GM19397 (cell line): ENCODE data around the gene RAB10.
"Not testable (repeated sequence)": the region's sequence is repeated elsewhere in the genome, so short reads cannot be mapped to it uniquely, and the experiment has no call there.

Experiments
- ATAC-seq: cut with Tn5 transposase; IDR thresholded peaks from one replicate; pipeline ENCODE4 v1.9.1; 2021; ENCODE audit warnings: mild to moderate bottlenecking, moderate library complexity; ENCODE audit not compliant: unreplicated experiment

The RAB10 gene

GRCh38 chr2:26144953-26145680, 111.2 kb downstream of the RAB10 start:
- no peak for ATAC-seq

- ATAC-seq, result no peak
Observed at GRCh38 chr2:26148501-26148900, 114.6 kb downstream of the RAB10 start.

- ATAC-seq, result no peak
Observed at GRCh38 chr2:26150243-26150642, 116.4 kb downstream of the RAB10 start.

GRCh38 chr2:26157580-26157979, 123.7 kb downstream of the RAB10 start:
- ATAC-seq, result no peak

- no peak for ATAC-seq
Observed at GRCh38 chr2:26161926-26162325, 128.0 kb downstream of the RAB10 start.

GRCh38 chr2:26162963-26163362, 129.1 kb downstream of the RAB10 start:
- no peak for ATAC-seq

GRCh38 chr2:26164231-26164630, 130.3 kb downstream of the RAB10 start:
- no peak for ATAC-seq

- ATAC-seq, result no peak
Observed at GRCh38 chr2:26164641-26165211, 130.8 kb downstream of the RAB10 start.

GRCh38 chr2:26165403-26165802, 131.5 kb downstream of the RAB10 start:
- ATAC-seq, result no peak

GRCh38 chr2:26166541-26166940, 132.7 kb downstream of the RAB10 start:
- not testable (repeated sequence) for ATAC-seq

- no peak for ATAC-seq
Observed at GRCh38 chr2:26168785-26169184, 134.9 kb downstream of the RAB10 start.

GRCh38 chr2:26169226-26169625, 135.3 kb downstream of the RAB10 start:
- ATAC-seq, result no peak

- ATAC-seq, result no peak
Observed at GRCh38 chr2:26169681-26170414, 136.0 kb downstream of the RAB10 start.

- ATAC-seq, result no peak
Observed at GRCh38 chr2:26170795-26171194, 136.9 kb downstream of the RAB10 start.

GRCh38 chr2:26172189-26172870, 138.4 kb downstream of the RAB10 start:
- ATAC-seq, result no peak

GRCh38 chr2:26172871-26173775, 139.2 kb downstream of the RAB10 start, which contains the start of gene GAREM2:
GAREM2 (plus strand) TSS chr2:26173088; CDS start chr2:26173221, 133 bp downstream.
- ATAC-seq, result no peak

- no peak for ATAC-seq
Observed at GRCh38 chr2:26173776-26174482, 140.0 kb downstream of the RAB10 start.

- ATAC-seq, result no peak
Observed at GRCh38 chr2:26174691-26175465, 141.0 kb downstream of the RAB10 start.
